ENCODE measurements around the gene PDXP. TPM values are rescaled to one million over a fixed set of nuclear protein-coding genes. Genes with fewer than 3 reads are reported as not detected.

PDXP gene
- total and polyA plus RNA-seq, 3 donors from 2014 or later: 51.9 to 117 (median 95.7) TPM

DNA sequence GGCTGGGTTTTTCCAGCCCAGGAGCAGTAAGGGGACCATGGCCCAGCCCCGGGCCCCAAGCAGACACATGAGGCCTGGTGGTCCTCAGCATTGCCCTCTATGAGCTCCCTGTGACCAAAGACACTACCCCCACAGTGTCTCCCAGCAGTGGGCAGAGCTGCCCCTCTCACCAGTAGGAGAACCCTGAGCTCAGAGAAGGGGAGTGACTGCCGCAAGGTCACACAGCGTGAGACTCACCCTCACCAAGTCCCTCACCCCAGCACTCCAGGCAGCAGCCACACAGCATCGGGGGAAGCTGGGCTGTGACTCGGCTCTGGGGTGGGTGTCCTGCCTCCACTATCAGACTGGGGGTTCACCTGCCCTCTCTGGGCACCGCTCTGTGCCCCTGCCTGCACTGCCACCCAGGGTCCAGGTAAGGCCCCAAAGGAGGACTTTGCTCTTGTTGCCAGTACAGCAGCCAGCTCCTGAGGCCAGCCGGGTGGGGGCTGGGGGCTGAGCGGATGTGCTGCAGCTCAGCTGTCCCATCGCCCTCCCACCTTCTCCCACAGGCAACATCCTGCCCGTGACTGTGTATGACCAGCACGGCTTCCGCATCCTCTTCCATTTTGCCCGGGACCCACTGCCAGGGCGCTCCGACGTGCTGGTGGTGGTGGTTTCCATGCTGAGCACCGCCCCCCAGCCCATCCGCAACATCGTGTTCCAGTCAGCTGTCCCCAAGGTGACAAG is 26.9 kb upstream of the PDXP start:
- no peaks in the 10 kb centered on the region for H3K9me3 ChIP-seq
- WGBS, 2 donors: 86 to 92% methylated on average over 7 to 17 of the region's 19 CpGs
- no peak overlapping the region for H3K27ac ChIP-seq
- peaks cover 34% of the 10 kb centered on the region for H3K4me1 ChIP-seq
- DNase-seq: no peak
- H3K4me3 ChIP-seq: no peak overlapping the region
- no peaks in the 10 kb centered on the region for H3K36me3 ChIP-seq (ENCODE audit: low read depth, missing control alignments)
- intact Hi-C loops (cut with DNase I; ENCODE audit: low total_unique reads): no loop called here
- TF ChIP-seq CTCF (IDR thresholded peaks at IDR 0.05) (no peak), POLR2A (IDR thresholded peaks at IDR 0.05) (no peak)
- H3K27me3 ChIP-seq: no peaks in the 10 kb centered on the region

- no peaks in the 10 kb centered on the region for H3K9me3 ChIP-seq
- no peak for DNase-seq
- peaks cover 31% of the 10 kb centered on the region for H3K4me1 ChIP-seq
- intact Hi-C loops (cut with DNase I; ENCODE audit: low total_unique reads): no loop called here
- H3K27ac ChIP-seq: peak overlapping the region; percentile 16 to 82
- H3K4me3 ChIP-seq: no peak overlapping the region
- H3K27me3 ChIP-seq: no peaks in the 10 kb centered on the region
- H3K36me3 ChIP-seq (ENCODE audit: low read depth, missing control alignments): no peaks in the 10 kb centered on the region
- TF ChIP-seq POLR2A (IDR thresholded peaks at IDR 0.05) (no peak), CTCF (IDR thresholded peaks at IDR 0.05) (no peak)
- WGBS, 2 donors: 69 to 78% methylated on average over 5 to 14 of the region's 14 CpGs
Measured at GRCh38 chr22:37632174-37633088, 26.1 kb upstream of the PDXP start.

- TF ChIP-seq CTCF (IDR thresholded peaks at IDR 0.05) (no peak), POLR2A (IDR thresholded peaks at IDR 0.05) (no peak)
- no peak for DNase-seq
- H3K4me3 ChIP-seq: no peak overlapping the region
- H3K36me3 ChIP-seq (ENCODE audit: low read depth, missing control alignments): no peaks in the 10 kb centered on the region
- 34 to 47% methylated on average over 6 to 11 of the region's 11 CpGs for WGBS, 2 donors
- intact Hi-C loops (cut with DNase I; ENCODE audit: low total_unique reads): no loop called here
- no peaks in the 10 kb centered on the region for H3K27me3 ChIP-seq
- H3K27ac ChIP-seq: peak overlapping the region; percentile 16 to 82
- H3K4me1 ChIP-seq: peaks cover 31% of the 10 kb centered on the region
- H3K9me3 ChIP-seq: no peaks in the 10 kb centered on the region
Measured at GRCh38 chr22:37633089-37633624, 25.4 kb upstream of the PDXP start.

GRCh38 chr22:37633625-37634416 is 24.7 kb upstream of the PDXP start:
- TF ChIP-seq CTCF (IDR thresholded peaks at IDR 0.05) (peak in 2 of 3 experiments; percentile 15 to 17), POLR2A (IDR thresholded peaks at IDR 0.05) (no peak)
- Histone ChIP-seq H3K36me3 (ENCODE audit: low read depth, missing control alignments) (no peaks in the 10 kb centered on the region), H3K27me3 (no peaks in the 10 kb centered on the region), H3K4me3 (no peak overlapping the region), H3K9me3 (no peaks in the 10 kb centered on the region), H3K4me1 (peaks cover 36% of the 10 kb centered on the region), H3K27ac (peak overlapping the region; percentile 16 to 82)
- peak; percentile 91 for DNase-seq
- 7 to 21% methylated on average over 3 to 23 of the region's 24 CpGs for WGBS, 2 donors
- intact Hi-C loops (cut with DNase I; ENCODE audit: low total_unique reads): no loop called here
